ENCODE data around the gene ADAMTS6.

The ADAMTS6 gene

GRCh38 chr5:65474130-65474711 is 7.5 kb downstream of the ADAMTS6 start:
- DNase-seq (ENCODE audit: insufficient read length, low spot score) (no peak), FAIRE-seq (no peak)
- TF ChIP-seq PAX5 (IDR thresholded peaks at IDR 0.05; ENCODE audit: insufficient read depth, low read length, severe bottlenecking): no peak
- TF ChIP-seq TAF1 (IDR thresholded peaks at IDR 0.05; ENCODE audit: low read depth, low read length): no peak
- TF ChIP-seq SPI1 (IDR thresholded peaks at IDR 0.05; ENCODE audit: low read depth, low read length): no peak
- TF ChIP-seq POU2F2 (IDR thresholded peaks at IDR 0.05; ENCODE audit: low read depth, low read length): no peak
- no peak for TF ChIP-seq POLR2A (IDR thresholded peaks at IDR 0.05; ENCODE audit: low read depth, low read length)

- no peak for FAIRE-seq
- TF ChIP-seq SPI1 (IDR thresholded peaks at IDR 0.05; ENCODE audit: low read depth, low read length): no peak
- TF ChIP-seq PAX5 (IDR thresholded peaks at IDR 0.05; ENCODE audit: insufficient read depth, low read length, severe bottlenecking): no peak
- TF ChIP-seq POU2F2 (IDR thresholded peaks at IDR 0.05; ENCODE audit: low read depth, low read length): no peak
- TF ChIP-seq POLR2A (IDR thresholded peaks at IDR 0.05; ENCODE audit: low read depth, low read length): no peak
- no peak for TF ChIP-seq POLR2AphosphoS5 (IDR thresholded peaks at IDR 0.05; ENCODE audit: low read depth, low read length)
- DNase-seq (ENCODE audit: insufficient read length, low spot score): no peak
Observed at GRCh38 chr5:65468633-65469032, 13.1 kb downstream of the ADAMTS6 start.

- TF ChIP-seq TAF1 (IDR thresholded peaks at IDR 0.05; ENCODE audit: low read depth, low read length) (no peak), POLR2AphosphoS5 (IDR thresholded peaks at IDR 0.05; ENCODE audit: low read depth, low read length) (no peak), POLR2A (IDR thresholded peaks at IDR 0.05; ENCODE audit: low read depth, low read length) (no peak), SPI1 (IDR thresholded peaks at IDR 0.05; ENCODE audit: low read depth, low read length) (no peak), POU2F2 (IDR thresholded peaks at IDR 0.05; ENCODE audit: low read depth, low read length) (no peak), PAX5 (IDR thresholded peaks at IDR 0.05; ENCODE audit: insufficient read depth, low read length, severe bottlenecking) (no peak)
- DNase-seq (ENCODE audit: insufficient read length, low spot score) (no peak), FAIRE-seq (no peak)
Observed at GRCh38 chr5:65462139-65462705, 19.5 kb downstream of the ADAMTS6 start.

- no peak for DNase-seq (ENCODE audit: insufficient read length, low spot score)
- no peak for TF ChIP-seq POLR2A (IDR thresholded peaks at IDR 0.05; ENCODE audit: low read depth, low read length)
- TF ChIP-seq SPI1 (IDR thresholded peaks at IDR 0.05; ENCODE audit: low read depth, low read length): no peak
- no peak for TF ChIP-seq TAF1 (IDR thresholded peaks at IDR 0.05; ENCODE audit: low read depth, low read length)
- no peak for TF ChIP-seq PAX5 (IDR thresholded peaks at IDR 0.05; ENCODE audit: insufficient read depth, low read length, severe bottlenecking)
- no peak for TF ChIP-seq POU2F2 (IDR thresholded peaks at IDR 0.05; ENCODE audit: low read depth, low read length)
- FAIRE-seq: no peak
Observed at GRCh38 chr5:65461490-65461889, 20.2 kb downstream of the ADAMTS6 start.

- TF ChIP-seq TAF1 (IDR thresholded peaks at IDR 0.05; ENCODE audit: low read depth, low read length) (no peak), POU2F2 (IDR thresholded peaks at IDR 0.05; ENCODE audit: low read depth, low read length) (no peak), PAX5 (IDR thresholded peaks at IDR 0.05; ENCODE audit: insufficient read depth, low read length, severe bottlenecking) (no peak), SPI1 (IDR thresholded peaks at IDR 0.05; ENCODE audit: low read depth, low read length) (no peak), POLR2AphosphoS5 (IDR thresholded peaks at IDR 0.05; ENCODE audit: low read depth, low read length) (no peak), POLR2A (IDR thresholded peaks at IDR 0.05; ENCODE audit: low read depth, low read length) (no peak)
- FAIRE-seq (no peak), DNase-seq (ENCODE audit: insufficient read length, low spot score) (no peak)
Observed at GRCh38 chr5:65459995-65460394, 21.7 kb downstream of the ADAMTS6 start.

GRCh38 chr5:65455064-65455463 is 26.7 kb downstream of the ADAMTS6 start:
- no peak for FAIRE-seq
- DNase-seq (ENCODE audit: insufficient read length, low spot score): no peak
- TF ChIP-seq POU2F2 (IDR thresholded peaks at IDR 0.05; ENCODE audit: low read depth, low read length): no peak

- FAIRE-seq: no peak
- no peak for DNase-seq (ENCODE audit: insufficient read length, low spot score)
- TF ChIP-seq PAX5 (IDR thresholded peaks at IDR 0.05; ENCODE audit: insufficient read depth, low read length, severe bottlenecking): no peak
- TF ChIP-seq POLR2AphosphoS5 (IDR thresholded peaks at IDR 0.05; ENCODE audit: low read depth, low read length): no peak
- no peak for TF ChIP-seq POU2F2 (IDR thresholded peaks at IDR 0.05; ENCODE audit: low read depth, low read length)
Observed at GRCh38 chr5:65451436-65451835, 30.3 kb downstream of the ADAMTS6 start.

- no peak for DNase-seq (ENCODE audit: insufficient read length, low spot score)
- no peak for FAIRE-seq
- TF ChIP-seq TAF1 (IDR thresholded peaks at IDR 0.05; ENCODE audit: low read depth, low read length) (no peak), POU2F2 (IDR thresholded peaks at IDR 0.05; ENCODE audit: low read depth, low read length) (no peak), SPI1 (IDR thresholded peaks at IDR 0.05; ENCODE audit: low read depth, low read length) (no peak), PAX5 (IDR thresholded peaks at IDR 0.05; ENCODE audit: insufficient read depth, low read length, severe bottlenecking) (no peak), POLR2AphosphoS5 (IDR thresholded peaks at IDR 0.05; ENCODE audit: low read depth, low read length) (no peak), POLR2A (IDR thresholded peaks at IDR 0.05; ENCODE audit: low read depth, low read length) (no peak)
Observed at GRCh38 chr5:65446682-65447081, 35.0 kb downstream of the ADAMTS6 start.

- TF ChIP-seq POU2F2 (IDR thresholded peaks at IDR 0.05; ENCODE audit: low read depth, low read length) (no peak), SPI1 (IDR thresholded peaks at IDR 0.05; ENCODE audit: low read depth, low read length) (no peak), POLR2AphosphoS5 (IDR thresholded peaks at IDR 0.05; ENCODE audit: low read depth, low read length) (no peak), POLR2A (IDR thresholded peaks at IDR 0.05; ENCODE audit: low read depth, low read length) (no peak), TAF1 (IDR thresholded peaks at IDR 0.05; ENCODE audit: low read depth, low read length) (no peak), PAX5 (IDR thresholded peaks at IDR 0.05; ENCODE audit: insufficient read depth, low read length, severe bottlenecking) (no peak)
- DNase-seq (ENCODE audit: insufficient read length, low spot score) (no peak), FAIRE-seq (no peak)
Observed at GRCh38 chr5:65441800-65442199, 39.9 kb downstream of the ADAMTS6 start.

- DNase-seq (ENCODE audit: insufficient read length, low spot score): no peak
- FAIRE-seq: no peak
- TF ChIP-seq TAF1 (IDR thresholded peaks at IDR 0.05; ENCODE audit: low read depth, low read length): no peak
Observed at GRCh38 chr5:65440456-65440855, 41.3 kb downstream of the ADAMTS6 start.

Measured in GM12891 (cell line).